ENCODE data around the gene FZD2.
"Not testable (repeated sequence)": the region's sequence is repeated elsewhere in the genome, so short reads cannot be mapped to it uniquely, and the experiment has no call there.

FZD2 gene

DNA sequence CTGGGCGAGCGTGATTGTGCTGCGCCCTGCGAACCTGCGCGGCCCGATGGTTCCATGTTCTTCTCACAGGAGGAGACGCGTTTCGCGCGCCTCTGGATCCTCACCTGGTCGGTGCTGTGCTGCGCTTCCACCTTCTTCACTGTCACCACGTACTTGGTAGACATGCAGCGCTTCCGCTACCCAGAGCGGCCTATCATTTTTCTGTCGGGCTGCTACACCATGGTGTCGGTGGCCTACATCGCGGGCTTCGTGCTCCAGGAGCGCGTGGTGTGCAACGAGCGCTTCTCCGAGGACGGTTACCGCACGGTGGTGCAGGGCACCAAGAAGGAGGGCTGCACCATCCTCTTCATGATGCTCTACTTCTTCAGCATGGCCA lies 1.0 kb downstream of the FZD2 start:
- Mint-ChIP-seq H3K9me3 (no peaks in the 10 kb centered on the region), H3K27ac (no peak overlapping the region), H3K4me3 (peak overlapping the region; percentile 77), H3K27me3 (ENCODE audit: low read depth) (peaks cover 82% of the 10 kb centered on the region), H3K36me3 (ENCODE audit: low read depth) (no peaks in the 10 kb centered on the region), H3K4me1 (ENCODE audit: low read depth) (peaks cover 21% of the 10 kb centered on the region)

DNA sequence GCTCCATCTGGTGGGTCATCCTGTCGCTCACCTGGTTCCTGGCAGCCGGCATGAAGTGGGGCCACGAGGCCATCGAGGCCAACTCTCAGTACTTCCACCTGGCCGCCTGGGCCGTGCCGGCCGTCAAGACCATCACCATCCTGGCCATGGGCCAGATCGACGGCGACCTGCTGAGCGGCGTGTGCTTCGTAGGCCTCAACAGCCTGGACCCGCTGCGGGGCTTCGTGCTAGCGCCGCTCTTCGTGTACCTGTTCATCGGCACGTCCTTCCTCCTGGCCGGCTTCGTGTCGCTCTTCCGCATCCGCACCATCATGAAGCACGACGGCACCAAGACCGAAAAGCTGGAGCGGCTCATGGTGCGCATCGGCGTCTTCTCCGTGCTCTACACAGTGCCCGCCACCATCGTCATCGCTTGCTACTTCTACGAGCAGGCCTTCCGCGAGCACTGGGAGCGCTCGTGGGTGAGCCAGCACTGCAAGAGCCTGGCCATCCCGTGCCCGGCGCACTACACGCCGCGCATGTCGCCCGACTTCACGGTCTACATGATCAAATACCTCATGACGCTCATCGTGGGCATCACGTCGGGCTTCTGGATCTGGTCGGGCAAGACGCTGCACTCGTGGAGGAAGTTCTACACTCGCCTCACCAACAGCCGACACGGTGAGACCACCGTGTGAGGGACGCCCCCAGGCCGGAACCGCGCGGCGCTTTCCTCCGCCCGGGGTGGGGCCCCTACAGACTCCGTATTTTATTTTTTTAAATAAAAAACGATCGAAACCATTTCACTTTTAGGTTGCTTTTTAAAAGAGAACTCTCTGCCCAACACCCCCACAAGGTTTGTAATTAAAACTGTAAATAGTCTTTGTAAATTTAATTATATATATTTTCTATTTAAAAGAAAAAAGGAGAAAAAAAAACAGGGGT lies 1.7 kb downstream of the FZD2 start:
- Mint-ChIP-seq H3K9me3 (no peaks in the 10 kb centered on the region), H3K27ac (no peak overlapping the region), H3K4me1 (ENCODE audit: low read depth) (peaks cover 21% of the 10 kb centered on the region), H3K36me3 (ENCODE audit: low read depth) (no peaks in the 10 kb centered on the region), H3K4me3 (peak overlapping the region; percentile 37), H3K27me3 (ENCODE audit: low read depth) (peaks cover 85% of the 10 kb centered on the region)

DNA sequence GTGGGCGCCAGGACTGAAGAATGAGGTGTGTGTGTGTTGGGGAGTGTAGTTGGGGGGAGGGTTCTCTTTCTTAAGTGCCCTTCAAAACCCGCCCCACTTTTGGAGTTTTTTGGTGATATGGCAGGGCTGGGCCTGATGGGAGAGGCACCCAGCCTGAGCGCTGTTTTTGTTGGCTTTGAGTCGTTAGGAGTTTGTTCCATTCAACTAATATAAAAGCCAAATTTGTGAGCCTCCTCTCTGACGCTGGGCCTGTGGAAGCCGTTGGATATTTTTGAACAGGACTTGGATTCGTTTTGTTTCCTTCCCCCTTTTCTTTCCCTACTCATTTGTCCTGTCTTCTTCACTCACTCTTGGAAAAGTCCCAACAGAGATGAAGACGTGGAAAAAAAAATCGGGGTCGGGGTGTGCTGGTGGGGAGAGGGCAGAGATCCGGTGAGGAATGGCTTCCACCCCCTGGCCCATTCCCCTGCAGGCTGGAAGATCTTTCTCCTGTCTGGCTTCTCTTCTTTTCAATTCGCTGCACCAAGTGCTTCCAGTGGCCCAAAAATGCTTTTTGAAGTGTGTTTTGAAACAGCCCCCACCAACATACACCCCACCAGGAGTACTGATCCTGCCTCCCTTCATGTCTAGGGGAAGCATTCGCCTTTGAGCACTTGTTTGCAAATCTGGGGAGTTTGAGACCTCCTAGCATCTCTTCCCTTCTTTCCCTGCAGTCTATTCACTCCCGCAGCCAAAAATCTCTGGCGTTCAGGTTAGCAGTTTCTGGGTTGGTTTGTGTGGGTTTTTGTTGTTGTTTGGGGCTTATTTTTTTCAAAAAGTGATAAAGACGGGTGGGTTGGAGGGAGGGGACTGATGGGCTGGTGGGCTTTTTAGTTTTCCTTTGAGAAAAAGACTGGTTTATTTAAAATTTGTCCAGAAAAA lies 2.6 kb downstream of the FZD2 start:
- H3K27me3 Mint-ChIP-seq (ENCODE audit: low read depth): peaks cover 81% of the 10 kb centered on the region
- no peaks in the 10 kb centered on the region for H3K9me3 Mint-ChIP-seq
- peaks cover 21% of the 10 kb centered on the region for H3K4me1 Mint-ChIP-seq (ENCODE audit: low read depth)
- H3K4me3 Mint-ChIP-seq: no peak overlapping the region
- no peak overlapping the region for H3K27ac Mint-ChIP-seq
- H3K36me3 Mint-ChIP-seq (ENCODE audit: low read depth): no peaks in the 10 kb centered on the region

DNA sequence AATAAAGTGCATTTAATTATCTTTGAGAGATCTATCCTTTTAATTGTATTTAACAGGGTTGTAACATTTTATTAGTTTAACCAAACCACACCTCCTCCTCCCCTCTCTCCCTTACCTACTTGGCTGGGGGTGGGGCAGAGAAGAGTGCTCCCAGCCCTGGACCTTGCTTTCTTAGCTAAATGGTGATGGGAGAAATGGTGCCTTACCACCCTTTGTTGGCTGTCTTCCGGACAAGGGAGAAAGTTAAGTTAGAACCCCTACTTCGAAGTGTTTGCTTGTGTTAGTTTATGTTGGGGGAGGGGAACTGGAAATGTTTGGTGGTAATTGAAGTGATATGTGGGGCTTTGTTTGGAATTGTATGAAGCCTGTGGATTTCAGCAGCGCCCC lies 3.9 kb downstream of the FZD2 start:
- no peaks in the 10 kb centered on the region for H3K36me3 Mint-ChIP-seq (ENCODE audit: low read depth)
- H3K27ac Mint-ChIP-seq: no peak overlapping the region
- H3K9me3 Mint-ChIP-seq: peaks cover 7% of the 10 kb centered on the region
- H3K4me3 Mint-ChIP-seq: no peak overlapping the region
- H3K4me1 Mint-ChIP-seq (ENCODE audit: low read depth): peaks cover 17% of the 10 kb centered on the region
- H3K27me3 Mint-ChIP-seq (ENCODE audit: low read depth): peaks cover 68% of the 10 kb centered on the region

DNA sequence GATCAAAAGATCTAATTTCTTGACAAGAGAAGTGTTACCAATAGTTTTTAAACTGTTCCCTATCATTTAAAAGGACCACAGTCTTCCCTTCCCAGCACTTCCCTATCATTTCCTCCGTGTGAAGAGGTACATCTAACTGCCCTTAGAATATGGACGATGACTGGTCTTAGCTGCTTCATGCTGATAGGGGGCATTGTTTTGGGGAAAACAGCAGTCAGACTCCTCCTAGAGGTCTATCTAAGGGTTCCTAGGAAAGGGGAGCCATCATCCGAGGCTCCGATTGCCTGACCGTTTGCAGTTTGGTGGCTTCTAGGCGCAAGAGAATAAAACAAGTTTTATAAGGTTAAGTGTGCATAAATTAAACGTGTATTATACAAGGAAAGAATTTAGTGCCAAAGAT lies 7.1 kb downstream of the FZD2 start:
- Mint-ChIP-seq H3K27me3 (ENCODE audit: low read depth) (peaks cover 45% of the 10 kb centered on the region), H3K36me3 (ENCODE audit: low read depth) (no peaks in the 10 kb centered on the region), H3K9me3 (peaks cover 10% of the 10 kb centered on the region), H3K4me3 (no peak overlapping the region), H3K4me1 (ENCODE audit: low read depth) (no peaks in the 10 kb centered on the region), H3K27ac (no peak overlapping the region)

DNA sequence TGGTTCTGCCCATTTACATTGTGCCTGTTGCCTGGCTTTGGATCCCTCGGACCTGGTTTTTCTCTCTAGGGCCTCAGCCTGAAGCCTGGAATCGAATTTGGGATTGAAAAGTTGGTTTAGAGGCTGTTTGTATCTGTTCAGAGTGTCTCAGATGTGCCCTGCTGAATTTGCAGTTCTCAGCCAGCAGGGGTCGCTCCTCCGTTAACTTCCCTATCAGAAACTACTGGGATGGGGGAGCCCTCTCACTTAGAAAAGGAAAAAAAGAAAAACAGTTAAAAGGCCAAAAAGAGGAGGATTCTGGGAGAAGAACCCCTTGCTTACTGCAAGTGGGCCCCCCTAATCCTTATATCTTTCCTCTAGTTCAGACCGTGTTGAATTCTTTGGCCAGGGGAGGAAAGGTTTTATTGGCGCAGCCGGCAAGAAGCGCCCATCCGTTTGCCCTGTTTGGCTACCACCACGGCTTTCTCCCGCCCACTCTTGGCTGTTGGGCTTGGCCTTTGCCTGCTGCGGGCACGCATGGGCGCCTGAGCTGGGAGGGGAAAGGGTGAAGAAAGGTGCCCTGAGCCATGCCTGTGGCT lies 8.7 kb downstream of the FZD2 start:
- H3K4me1 Mint-ChIP-seq (ENCODE audit: low read depth): no peaks in the 10 kb centered on the region
- peaks cover 10% of the 10 kb centered on the region for H3K9me3 Mint-ChIP-seq
- no peaks in the 10 kb centered on the region for H3K36me3 Mint-ChIP-seq (ENCODE audit: low read depth)
- no peak overlapping the region for H3K4me3 Mint-ChIP-seq
- no peak overlapping the region for H3K27ac Mint-ChIP-seq
- H3K27me3 Mint-ChIP-seq (ENCODE audit: low read depth): peaks cover 33% of the 10 kb centered on the region

DNA sequence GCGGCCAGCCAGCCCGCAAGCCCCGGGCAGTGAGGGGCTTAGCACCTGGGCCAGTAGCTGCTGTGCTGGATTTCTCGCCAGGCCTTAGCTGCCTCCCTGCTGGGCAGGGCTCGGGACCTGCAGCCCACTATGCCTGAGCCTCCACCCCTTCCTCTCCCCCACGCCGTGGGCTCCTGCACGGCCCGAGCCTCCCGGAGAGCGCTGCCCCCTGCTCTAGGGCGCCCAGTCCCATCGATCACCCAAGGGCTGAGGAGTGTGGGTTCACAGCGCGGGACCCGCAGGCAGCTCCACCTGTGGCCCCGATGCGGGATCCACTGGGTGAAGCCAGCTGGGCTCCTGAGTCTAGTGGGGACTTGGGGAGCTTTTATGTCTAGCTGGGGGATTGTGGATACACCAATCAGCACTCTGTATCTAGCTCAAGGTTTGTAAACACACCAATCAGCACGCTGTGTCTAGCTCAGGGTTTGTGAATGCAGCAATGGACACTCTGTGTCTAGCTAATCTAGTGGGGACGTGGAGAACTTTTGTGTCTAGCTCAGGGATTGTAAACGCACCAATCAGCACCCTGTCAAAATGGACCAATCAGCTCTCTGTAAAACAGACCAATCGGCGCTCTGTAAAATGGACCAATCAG lies 11.1 kb downstream of the FZD2 start:
- not testable (repeated sequence) for H3K36me3 Mint-ChIP-seq (ENCODE audit: low read depth); H3K9me3 Mint-ChIP-seq; H3K27ac Mint-ChIP-seq; H3K4me1 Mint-ChIP-seq (ENCODE audit: low read depth); H3K4me3 Mint-ChIP-seq
- peaks cover 11% of the 10 kb centered on the region for H3K27me3 Mint-ChIP-seq (ENCODE audit: low read depth)

DNA sequence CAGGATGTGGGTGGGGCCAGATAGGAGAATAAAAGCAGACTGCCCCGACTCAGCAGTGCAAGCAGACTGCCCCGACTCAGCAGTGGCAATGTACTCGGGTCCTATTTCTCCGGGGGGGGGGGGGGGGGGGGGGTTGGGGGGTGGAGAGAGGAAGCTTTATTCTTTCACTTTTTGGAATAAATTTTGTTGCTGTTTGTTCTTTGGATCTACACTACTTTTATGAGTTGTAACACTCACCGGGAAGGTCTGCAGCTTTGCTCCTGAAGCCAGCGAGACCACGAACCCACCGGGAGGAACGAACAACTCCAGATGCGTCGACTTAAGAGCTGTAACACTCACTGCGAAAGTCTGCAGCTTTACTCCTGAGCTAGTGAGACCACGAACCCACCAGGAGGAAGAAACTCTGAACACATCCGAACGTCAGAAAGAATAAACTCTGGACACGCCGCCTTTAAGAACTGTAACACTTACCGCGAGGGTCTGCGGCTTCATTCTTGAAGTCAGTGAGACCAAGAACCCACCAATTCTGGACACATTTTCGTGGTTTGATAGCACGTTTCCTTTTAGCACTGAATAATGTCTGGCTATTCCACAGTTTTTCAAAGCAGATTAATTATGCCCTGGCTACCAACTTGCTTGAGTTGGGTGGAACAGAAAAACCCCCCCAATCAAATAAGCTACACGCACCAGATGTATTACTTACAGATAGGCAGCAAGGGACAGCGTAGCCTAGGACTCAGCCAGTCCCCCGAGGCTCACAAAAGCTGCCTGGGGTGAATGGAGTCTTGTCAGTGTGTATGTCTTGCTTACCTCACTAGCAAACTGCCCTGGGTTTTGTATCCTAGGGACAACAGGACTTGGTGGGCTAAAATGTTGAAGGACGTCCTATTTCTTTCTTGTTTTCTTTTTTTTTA lies 11.9 kb downstream of the FZD2 start:
- H3K27me3 Mint-ChIP-seq (ENCODE audit: low read depth): peaks cover 14% of the 10 kb centered on the region
- H3K4me1 Mint-ChIP-seq (ENCODE audit: low read depth): no peaks in the 10 kb centered on the region
- H3K27ac Mint-ChIP-seq: no peak overlapping the region
- no peaks in the 10 kb centered on the region for H3K36me3 Mint-ChIP-seq (ENCODE audit: low read depth)
- peaks cover 10% of the 10 kb centered on the region for H3K9me3 Mint-ChIP-seq
- no peak overlapping the region for H3K4me3 Mint-ChIP-seq

DNA sequence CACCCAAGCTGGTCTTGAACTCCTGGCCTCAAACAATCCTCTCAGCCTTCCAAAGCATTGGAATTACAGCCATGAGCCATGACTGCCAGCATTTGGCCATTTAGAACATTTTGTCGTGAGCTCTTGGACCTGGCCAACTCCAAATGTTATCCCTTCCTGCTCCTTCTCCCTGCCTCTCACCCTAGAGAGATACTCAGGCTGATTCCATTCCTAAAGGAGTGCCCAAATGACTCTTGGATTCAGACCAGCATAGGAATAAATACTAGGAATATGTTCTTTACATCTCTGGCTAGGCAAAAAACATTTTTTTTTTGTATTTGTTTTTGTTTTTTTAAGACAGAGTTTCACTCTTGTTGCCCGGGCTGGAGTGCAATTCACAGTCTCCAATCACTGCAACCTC lies 15.5 kb downstream of the FZD2 start:
- H3K27me3 Mint-ChIP-seq (ENCODE audit: low read depth): peaks cover 21% of the 10 kb centered on the region
- H3K27ac Mint-ChIP-seq: no peak overlapping the region
- no peaks in the 10 kb centered on the region for H3K4me1 Mint-ChIP-seq (ENCODE audit: low read depth)
- H3K9me3 Mint-ChIP-seq: no peaks in the 10 kb centered on the region
- H3K36me3 Mint-ChIP-seq (ENCODE audit: low read depth): no peaks in the 10 kb centered on the region
- no peak overlapping the region for H3K4me3 Mint-ChIP-seq

DNA sequence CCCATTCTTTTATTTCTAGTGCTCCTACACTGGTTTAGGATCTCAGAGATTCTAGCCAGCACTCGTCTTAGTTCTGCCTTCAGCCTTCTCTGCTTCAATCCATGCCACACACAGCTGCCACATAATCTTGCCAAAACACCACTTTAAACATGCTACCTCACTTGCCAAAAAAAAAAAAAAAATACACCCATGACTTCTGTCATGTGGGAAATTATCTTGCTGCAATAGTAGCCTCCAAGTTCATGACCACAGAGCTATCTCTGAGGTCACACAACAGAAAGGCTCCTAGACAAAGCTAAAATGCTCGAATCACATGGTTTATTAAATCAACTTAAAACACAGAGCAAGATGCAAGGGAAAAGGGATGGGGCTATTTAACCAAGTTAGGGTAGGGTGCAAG lies 18.1 kb downstream of the FZD2 start:
- Mint-ChIP-seq H3K4me3 (no peak overlapping the region), H3K9me3 (no peaks in the 10 kb centered on the region), H3K4me1 (ENCODE audit: low read depth) (no peaks in the 10 kb centered on the region), H3K27ac (no peak overlapping the region), H3K36me3 (ENCODE audit: low read depth) (no peaks in the 10 kb centered on the region), H3K27me3 (ENCODE audit: low read depth) (peaks cover 23% of the 10 kb centered on the region)

DNA sequence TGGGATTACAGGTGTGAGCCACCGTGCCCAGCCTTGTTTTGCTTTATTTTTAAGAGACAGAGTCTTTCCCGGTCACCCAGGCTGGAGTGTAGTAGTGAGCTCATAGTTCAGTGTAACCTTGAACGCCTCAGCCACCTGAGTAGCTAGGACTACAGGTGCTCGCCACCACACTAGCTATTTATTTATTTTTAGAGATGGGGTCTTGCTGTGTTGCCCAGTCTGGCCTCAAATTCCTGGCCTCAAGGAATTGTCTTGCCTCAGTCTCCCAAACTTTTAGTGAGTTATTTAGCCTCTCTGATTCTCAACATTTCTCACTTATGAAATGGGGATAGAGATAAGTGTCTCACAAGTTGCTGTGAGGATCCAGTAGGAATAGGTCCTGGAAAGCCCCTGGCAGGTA lies 21.7 kb downstream of the FZD2 start:
- Mint-ChIP-seq H3K27me3 (ENCODE audit: low read depth) (peaks cover 36% of the 10 kb centered on the region), H3K9me3 (no peaks in the 10 kb centered on the region), H3K27ac (no peak overlapping the region), H3K4me3 (no peak overlapping the region), H3K4me1 (ENCODE audit: low read depth) (no peaks in the 10 kb centered on the region), H3K36me3 (ENCODE audit: low read depth) (no peaks in the 10 kb centered on the region)

DNA sequence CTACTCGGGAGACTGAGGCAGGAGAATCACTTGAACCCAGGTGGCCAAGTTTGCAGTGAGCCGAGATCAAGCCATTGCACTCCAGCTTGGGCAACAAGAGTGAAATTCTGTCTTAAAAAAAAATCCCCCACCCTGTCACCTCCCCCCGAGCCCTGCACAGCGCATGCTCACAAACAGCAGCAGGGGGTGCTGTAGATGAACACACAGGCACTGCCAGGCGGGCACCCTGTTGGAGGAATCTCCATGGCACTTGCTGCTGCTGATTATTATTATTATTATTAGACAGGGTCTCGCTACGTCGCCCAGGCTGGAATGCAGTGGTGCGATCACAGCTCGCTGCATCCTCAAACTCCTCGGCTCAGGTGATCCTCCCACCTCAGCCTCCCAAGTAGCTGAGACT lies 24.6 kb downstream of the FZD2 start:
- no peaks in the 10 kb centered on the region for H3K4me1 Mint-ChIP-seq (ENCODE audit: low read depth)
- H3K4me3 Mint-ChIP-seq: no peak overlapping the region
- H3K27me3 Mint-ChIP-seq (ENCODE audit: low read depth): peaks cover 32% of the 10 kb centered on the region
- no peak overlapping the region for H3K27ac Mint-ChIP-seq
- H3K9me3 Mint-ChIP-seq: no peaks in the 10 kb centered on the region
- H3K36me3 Mint-ChIP-seq (ENCODE audit: low read depth): no peaks in the 10 kb centered on the region

DNA sequence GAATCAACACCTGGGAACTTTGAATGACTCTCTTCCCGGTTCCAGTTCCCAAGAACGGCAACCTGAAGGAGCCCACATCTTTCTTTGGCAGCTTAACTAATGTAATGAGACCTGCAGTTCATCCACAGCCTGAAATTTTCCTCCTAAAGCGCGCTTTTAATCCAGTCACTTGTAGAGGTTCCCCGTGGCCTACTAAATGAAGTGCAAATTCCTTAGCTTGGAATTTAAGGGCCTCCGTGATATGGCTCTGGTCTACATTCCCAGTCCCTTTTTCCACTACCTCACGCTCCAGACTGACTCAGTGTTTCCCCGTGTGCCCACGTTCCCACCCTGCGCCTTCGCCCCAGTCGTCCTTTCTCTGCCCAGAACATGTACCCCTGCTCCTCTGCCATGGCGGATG lies 27.2 kb downstream of the FZD2 start:
- Mint-ChIP-seq H3K4me3 (no peak overlapping the region), H3K36me3 (ENCODE audit: low read depth) (no peaks in the 10 kb centered on the region), H3K27me3 (ENCODE audit: low read depth) (peaks cover 30% of the 10 kb centered on the region), H3K9me3 (no peaks in the 10 kb centered on the region), H3K27ac (no peak overlapping the region), H3K4me1 (ENCODE audit: low read depth) (no peaks in the 10 kb centered on the region)
